Measurements from ENCODE around the gene NTRK3. TPM values are rescaled to one million over a fixed set of nuclear protein-coding genes. Genes with fewer than 3 reads are reported as not detected.

Gene NTRK3
- polyA plus RNA-seq, 1 donor (not counting 4 experiments of a cell fraction or from before 2014, with no cell fraction given), result not detected

- no peak for FAIRE-seq
- no peaks in the 10 kb centered on the region for H3K27me3 ChIP-seq (ENCODE audit: control insufficient read depth, extremely low read depth, insufficient read depth, low read length)
- H3K9me1 ChIP-seq (ENCODE audit: control insufficient read depth, extremely low read depth, insufficient read depth, low read length), result no peaks in the 10 kb centered on the region
- H3K27ac ChIP-seq (ENCODE audit: control insufficient read depth, insufficient read depth, low read length), result no peak overlapping the region
- no peak overlapping the region for H2AFZ ChIP-seq (ENCODE audit: control insufficient read depth, low read length)
- no peak overlapping the region for H3K4me3 ChIP-seq (ENCODE audit: control insufficient read depth in 2 of 3, extremely low read depth in 1 of 3, insufficient read depth in 2 of 3, low read depth in 1 of 3, low read length in 3 of 3)
- DNase-seq (ENCODE audit: low read depth, low spot score), result no peak
- H3K36me3 ChIP-seq (ENCODE audit: control insufficient read depth in 2 of 2, extremely low read depth in 1 of 2, insufficient read depth in 2 of 2, low read length in 2 of 2), result no peaks in the 10 kb centered on the region
- H3K79me2 ChIP-seq (ENCODE audit: control insufficient read depth, insufficient read depth, low read length), result no peaks in the 10 kb centered on the region
- H3K4me1 ChIP-seq (ENCODE audit: control insufficient read depth, extremely low read depth, insufficient read depth, low read length), result no peaks in the 10 kb centered on the region
- no peak for TF ChIP-seq EZH2 (IDR thresholded peaks at IDR 0.05; ENCODE audit: low read length)
- TF ChIP-seq CTCF (optimal IDR thresholded peaks at IDR 0.05 in 1 of 3, IDR thresholded peaks at IDR 0.05 in 1 of 3, conservative IDR thresholded peaks at IDR 0.05 in 1 of 3; ENCODE audit: extremely low read depth in 1 of 3, insufficient read depth in 2 of 3, low read length in 3 of 3), result no peak
- no peak overlapping the region for H3K4me2 ChIP-seq (ENCODE audit: control insufficient read depth, extremely low read depth, insufficient read depth, low read depth, low read length)
- no peaks in the 10 kb centered on the region for H3K9me3 ChIP-seq (ENCODE audit: control insufficient read depth, low read depth, low read length)
- H3K9ac ChIP-seq (ENCODE audit: control insufficient read depth, extremely low read depth, insufficient read depth, low read length), result no peak overlapping the region
- no peaks in the 10 kb centered on the region for H4K20me1 ChIP-seq (ENCODE audit: control insufficient read depth, extremely low read depth, insufficient read depth, low read length)
- dilution Hi-C loops (cut with MboI; ENCODE audit: extremely low pct_ligation_motif_present, low sequenced_read_pairs), result no loop called here
Measured at GRCh38 chr15:88166082-88166993, 90.2 kb downstream of the NTRK3 start.

DNA sequence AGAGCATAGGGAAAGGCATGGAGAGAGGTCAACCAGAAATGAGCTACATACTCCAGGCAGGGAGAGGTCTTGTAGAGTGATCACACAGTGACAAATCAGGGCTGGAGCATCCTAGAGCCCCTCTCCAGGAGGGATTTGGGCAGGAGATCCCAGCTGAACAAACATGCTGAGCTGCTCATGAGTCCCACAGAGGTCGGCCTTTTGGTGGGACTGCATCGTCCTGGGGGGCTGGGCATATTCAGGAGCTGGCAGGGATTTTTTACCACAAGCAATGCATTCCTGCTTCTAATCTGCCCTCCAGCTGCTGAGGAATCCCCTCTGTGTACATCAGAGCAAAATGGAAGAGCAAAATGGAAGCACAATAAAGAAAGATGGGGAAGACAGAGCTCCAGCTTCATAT is 94.9 kb downstream of the NTRK3 start:
- Histone ChIP-seq H2AFZ (ENCODE audit: control insufficient read depth, low read length) (no peak overlapping the region), H4K20me1 (ENCODE audit: control insufficient read depth, extremely low read depth, insufficient read depth, low read length) (no peaks in the 10 kb centered on the region), H3K79me2 (ENCODE audit: control insufficient read depth, insufficient read depth, low read length) (no peaks in the 10 kb centered on the region), H3K4me3 (ENCODE audit: control insufficient read depth in 2 of 3, extremely low read depth in 1 of 3, insufficient read depth in 2 of 3, low read depth in 1 of 3, low read length in 3 of 3) (no peak overlapping the region), H3K27me3 (ENCODE audit: control insufficient read depth, extremely low read depth, insufficient read depth, low read length) (no peaks in the 10 kb centered on the region), H3K27ac (ENCODE audit: control insufficient read depth, insufficient read depth, low read length) (no peak overlapping the region), H3K4me1 (ENCODE audit: control insufficient read depth, extremely low read depth, insufficient read depth, low read length) (no peaks in the 10 kb centered on the region), H3K4me2 (ENCODE audit: control insufficient read depth, extremely low read depth, insufficient read depth, low read depth, low read length) (no peak overlapping the region), H3K9me3 (ENCODE audit: control insufficient read depth, low read depth, low read length) (peaks cover 7% of the 10 kb centered on the region), H3K36me3 (ENCODE audit: control insufficient read depth in 2 of 2, extremely low read depth in 1 of 2, insufficient read depth in 2 of 2, low read length in 2 of 2) (no peaks in the 10 kb centered on the region), H3K9ac (ENCODE audit: control insufficient read depth, extremely low read depth, insufficient read depth, low read length) (no peak overlapping the region), H3K9me1 (ENCODE audit: control insufficient read depth, extremely low read depth, insufficient read depth, low read length) (no peaks in the 10 kb centered on the region)
- FAIRE-seq (no peak), DNase-seq (ENCODE audit: low read depth, low spot score) (no peak)
- dilution Hi-C loops (cut with MboI; ENCODE audit: extremely low pct_ligation_motif_present, low sequenced_read_pairs), result no loop called here
- no peak for TF ChIP-seq CTCF (optimal IDR thresholded peaks at IDR 0.05 in 1 of 3, IDR thresholded peaks at IDR 0.05 in 1 of 3, conservative IDR thresholded peaks at IDR 0.05 in 1 of 3; ENCODE audit: extremely low read depth in 1 of 3, insufficient read depth in 2 of 3, low read length in 3 of 3)
- no peak for TF ChIP-seq EZH2 (IDR thresholded peaks at IDR 0.05; ENCODE audit: low read length)
